HG03108 (cell line): Measurements from ENCODE around the gene SLC30A2.

Experiments
- ATAC-seq: cut with Tn5 transposase; IDR thresholded peaks from one replicate; pipeline ENCODE4 v1.9.1; 2021; ENCODE audit warnings: moderate library complexity; ENCODE audit not compliant: unreplicated experiment

SLC30A2 gene

DNA sequence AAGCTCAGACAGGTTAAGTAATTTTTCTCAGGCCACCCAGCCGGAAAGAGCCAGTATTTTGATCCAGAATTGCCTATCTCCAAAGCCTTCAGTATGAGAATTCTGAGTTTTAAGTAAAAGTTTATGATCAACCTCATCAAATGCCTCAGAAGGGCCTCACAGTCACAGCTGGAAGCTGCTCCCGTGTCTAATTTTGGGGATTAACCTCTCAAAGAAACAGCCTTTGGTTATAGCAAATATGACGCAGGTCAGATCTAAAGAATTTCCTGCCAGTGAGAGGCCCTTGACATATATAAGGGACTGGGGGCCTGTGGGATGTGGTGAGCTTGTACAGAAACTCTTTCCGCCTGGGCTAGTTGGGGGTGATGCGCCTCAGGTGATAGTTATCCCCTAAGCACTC lies 22.1 kb downstream of the SLC30A2 start:
- ATAC-seq, result no peak

DNA sequence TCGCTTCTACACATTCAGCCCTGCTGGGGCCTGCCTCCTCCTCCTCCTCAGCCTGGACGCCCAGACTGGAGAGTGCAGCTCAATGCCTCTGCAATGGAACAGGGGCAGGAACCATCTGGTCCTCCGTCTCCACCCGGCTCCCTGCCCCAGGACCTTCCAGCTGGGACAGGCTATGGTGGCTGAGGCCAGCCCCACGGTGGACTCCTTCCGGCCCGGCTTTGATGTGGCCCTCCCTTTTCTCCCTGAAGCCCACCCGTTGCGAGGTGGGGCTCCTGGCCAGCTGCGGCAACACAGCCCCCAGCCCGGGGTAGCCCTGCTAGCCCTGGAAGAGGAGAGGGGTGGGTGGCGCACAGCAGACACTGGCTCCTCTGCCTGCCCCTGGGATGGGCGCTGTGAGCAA lies 22.9 kb downstream of the SLC30A2 start:
- ATAC-seq, result no peak

DNA sequence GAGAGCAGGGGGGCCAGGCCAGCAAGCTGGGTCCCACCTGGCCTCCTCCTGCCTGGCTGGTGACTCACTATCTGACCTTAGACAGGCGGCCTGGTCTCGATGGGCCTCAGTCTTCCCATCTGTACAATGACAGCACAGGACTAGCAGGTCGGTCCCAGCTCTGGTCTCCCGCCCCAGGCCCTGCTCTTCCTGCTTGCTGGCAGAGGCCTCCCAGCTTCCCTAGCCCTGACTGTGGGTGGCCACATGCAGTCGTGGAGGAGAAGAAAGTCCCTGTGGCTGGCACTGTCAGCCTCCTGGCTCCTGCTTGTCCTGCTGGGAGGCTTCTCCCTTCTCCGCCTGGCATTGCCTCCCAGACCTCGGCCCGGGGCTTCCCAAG lies 23.5 kb downstream of the SLC30A2 start:
- ATAC-seq, result no peak

DNA sequence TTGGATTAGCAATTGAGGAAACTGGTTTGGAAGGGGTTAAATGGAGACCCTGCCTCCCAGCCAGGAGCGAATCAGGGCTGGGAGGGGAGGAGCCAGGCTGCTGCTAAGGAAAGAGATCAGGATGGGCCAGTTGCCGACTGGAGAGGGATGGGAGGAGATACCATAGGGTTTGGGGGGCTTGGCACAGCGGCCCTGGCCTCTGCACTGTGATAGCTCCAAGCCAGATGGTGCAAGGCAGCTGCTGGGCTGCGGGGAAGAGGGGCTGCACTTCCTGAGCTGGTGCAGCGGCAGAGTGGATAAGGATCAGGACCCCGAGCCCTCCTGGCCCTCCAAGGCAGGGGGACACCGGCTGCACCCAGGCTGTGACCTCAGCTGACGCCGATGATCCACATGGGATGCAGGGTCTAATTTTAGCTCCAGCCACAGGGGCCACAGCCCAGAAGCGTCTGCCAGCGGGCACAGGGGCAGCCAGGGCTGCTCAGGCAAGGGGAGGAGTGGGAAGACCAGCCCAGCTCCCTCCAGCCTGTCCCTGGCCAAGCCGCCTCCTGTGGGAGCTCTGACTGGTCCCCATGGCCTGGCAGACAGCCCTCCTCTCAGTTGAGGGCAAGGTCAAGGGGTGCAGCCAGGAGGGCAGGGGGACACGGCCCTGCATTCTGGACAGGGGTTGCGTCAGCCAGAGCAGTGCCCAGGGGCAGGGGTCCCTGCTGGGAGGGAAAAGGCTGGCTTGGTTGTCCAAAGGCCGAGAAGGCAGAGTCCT lies 24.1 kb downstream of the SLC30A2 start, which contains the start of gene EXTL1:
EXTL1 (plus strand) TSS at position 129 of the 757 bp plus-strand sequence. CDS start 872 bp downstream, outside the sequence.
- ATAC-seq, result no peak

DNA sequence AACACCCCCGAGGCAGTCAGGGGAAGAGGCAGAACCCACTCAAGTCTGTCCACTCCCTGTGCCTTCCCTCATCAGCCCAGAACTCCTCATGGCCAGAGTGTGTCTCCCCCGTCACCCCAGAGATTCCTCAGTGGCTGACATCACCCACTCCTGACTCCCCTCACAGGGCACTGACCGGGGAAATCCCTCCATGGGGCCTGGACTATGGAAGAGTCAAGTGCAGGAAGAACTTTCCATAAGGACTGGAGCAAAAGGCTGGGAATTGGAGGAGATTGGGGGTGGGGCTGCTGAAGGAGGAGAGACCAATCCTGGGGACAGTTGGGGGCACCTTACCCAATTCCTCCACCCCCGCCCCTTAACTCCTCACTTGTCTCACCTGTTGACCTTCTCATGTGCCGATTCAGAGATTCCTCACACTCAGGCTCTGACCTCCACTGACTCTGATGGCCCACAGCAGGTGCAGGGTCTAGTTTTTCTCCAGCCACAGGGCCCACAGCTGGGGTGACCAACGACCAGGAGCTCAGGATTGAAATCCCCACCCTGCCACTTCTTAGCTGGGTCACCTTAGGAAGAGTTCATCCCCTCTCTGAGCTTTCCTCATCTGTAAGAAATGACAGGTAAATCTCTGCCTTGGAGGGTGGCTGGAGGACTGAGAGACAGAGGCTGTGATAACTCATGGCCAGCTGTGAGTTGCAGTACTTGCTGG lies 24.8 kb downstream of the SLC30A2 start:
- ATAC-seq, result no peak

DNA sequence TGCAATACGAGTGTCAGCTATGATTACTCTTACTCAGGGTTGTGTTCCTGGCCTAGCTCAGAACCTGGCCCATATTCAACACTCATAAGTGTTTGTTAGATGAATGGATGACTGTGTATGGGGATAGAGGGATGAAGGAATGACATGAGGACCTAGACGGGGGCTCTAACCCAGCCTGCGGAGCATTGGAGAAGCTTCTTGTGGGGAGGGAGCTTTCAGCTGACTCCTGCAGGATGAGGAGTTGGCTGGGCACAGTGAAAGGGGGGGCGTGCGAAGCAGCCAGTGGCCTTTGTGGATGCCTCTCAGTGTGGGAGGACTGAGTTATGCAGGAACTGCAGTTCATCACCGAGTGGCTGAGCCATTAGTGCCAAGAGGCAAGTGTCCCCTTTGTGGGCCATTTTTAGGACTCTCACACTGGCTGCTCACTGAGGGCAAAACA lies 25.6 kb downstream of the SLC30A2 start:
- no peak for ATAC-seq

DNA sequence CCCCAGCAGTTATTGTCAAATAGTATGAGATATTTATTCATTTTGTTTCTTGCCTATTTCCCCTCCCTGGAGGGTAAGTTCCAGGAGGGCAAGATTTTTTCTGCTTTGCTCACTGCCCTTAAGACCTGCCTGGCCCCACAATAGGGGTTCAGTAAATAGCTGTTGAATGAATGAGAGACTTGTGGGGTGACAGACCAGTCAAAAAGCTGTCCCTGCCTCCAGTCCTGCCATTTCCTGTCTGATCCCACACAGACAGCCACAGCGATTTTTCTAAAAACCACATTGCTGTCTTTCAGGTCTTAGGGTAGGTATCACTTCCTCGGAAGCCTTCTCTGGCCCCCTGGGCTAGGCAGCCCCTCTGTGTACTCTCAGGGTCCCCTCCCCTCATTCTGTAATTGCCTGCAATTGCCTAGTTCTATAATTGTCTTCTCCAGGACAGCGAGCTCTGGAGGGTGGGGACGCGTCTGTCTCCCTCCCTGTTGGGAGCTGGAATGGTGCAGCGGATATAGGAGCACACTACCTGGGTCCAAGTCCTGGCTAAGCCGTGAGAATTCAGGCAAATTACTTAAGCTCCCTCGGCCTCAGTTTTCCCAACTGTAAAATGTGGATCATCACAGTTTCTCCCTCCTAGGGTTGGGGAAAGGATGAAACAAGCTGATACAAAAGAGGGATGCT lies 26.1 kb downstream of the SLC30A2 start:
- ATAC-seq, result no peak

DNA sequence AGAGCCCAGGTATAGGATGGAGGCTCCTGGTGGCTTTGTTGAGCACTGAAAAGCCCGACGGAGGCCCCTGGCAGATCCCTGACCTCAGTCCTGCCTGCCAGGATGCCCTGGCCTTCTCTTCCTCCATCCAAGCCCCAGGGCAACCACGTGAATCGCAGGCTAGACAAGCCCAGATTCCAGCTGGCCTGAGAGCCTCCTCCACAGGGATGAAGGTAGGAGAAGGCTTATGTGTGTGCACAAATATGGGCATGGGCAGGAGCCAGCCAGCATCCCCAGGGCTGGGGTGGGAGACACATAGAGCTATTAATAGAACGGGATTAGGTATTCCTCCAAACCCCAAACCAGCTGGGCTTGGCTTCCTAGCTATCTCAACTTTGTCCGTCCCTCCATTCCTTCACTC lies 28.3 kb downstream of the SLC30A2 start:
- no peak for ATAC-seq

DNA sequence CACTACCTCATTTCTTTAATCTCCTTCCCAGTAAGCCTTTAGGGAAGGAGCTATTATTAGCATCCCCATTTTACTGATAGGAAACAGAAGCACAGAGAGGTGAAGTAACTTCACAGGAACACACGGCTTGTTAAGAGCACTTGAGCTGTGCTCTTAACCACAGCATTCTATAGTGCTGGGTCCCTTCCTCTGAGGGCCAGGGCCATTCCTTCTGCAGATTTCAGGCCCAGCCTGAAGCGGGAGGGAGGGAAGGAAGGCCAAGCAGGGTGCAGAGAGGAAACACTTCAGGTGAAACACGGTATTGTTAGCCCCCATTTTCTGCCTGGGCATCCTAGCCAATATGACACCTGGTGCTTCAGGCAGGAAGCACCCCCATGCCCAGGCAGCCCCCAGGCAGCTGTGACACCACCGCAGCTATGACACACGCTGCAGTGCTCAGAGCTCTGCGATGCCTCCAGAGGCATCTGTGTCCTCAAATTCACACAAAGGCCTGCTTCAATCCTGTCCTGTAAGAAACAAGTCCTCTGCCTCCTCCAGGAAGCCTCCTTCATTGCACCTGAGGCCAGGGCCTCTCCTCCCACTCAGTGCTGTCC lies 28.9 kb downstream of the SLC30A2 start:
- ATAC-seq, result no peak

DNA sequence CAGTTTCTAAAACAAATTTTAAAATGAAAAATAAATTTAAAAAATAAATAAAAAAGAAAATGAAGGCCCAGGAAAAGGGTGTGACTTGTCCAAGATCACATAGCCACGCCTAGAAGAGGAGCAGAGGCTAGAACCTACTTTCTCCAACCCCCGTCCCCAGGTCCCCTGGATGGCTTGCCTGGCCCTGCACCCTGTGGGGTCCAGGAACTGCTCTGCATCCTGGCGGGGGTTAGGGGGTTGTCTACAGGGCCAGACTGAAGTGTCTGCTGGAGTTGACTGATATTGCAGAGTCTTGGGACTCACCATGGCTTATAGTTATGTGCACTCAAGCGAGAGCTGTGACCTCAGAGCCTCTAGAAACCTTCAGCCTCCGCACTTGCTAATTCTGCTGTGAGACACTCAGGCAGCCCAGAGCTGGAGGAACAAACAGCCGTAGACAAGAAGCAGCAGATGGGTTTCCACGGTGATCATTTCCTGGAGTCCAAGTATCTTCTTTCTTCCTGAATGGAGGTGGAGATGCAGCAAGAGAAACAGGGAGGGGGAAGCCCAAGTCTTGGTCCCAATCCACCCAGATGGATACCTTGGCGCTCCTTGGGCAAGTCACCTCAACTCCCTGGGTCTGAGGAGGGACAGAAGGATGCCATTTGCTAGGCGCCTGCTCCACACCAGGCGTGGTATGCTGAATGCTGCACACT lies 29.5 kb downstream of the SLC30A2 start:
- no peak for ATAC-seq

DNA sequence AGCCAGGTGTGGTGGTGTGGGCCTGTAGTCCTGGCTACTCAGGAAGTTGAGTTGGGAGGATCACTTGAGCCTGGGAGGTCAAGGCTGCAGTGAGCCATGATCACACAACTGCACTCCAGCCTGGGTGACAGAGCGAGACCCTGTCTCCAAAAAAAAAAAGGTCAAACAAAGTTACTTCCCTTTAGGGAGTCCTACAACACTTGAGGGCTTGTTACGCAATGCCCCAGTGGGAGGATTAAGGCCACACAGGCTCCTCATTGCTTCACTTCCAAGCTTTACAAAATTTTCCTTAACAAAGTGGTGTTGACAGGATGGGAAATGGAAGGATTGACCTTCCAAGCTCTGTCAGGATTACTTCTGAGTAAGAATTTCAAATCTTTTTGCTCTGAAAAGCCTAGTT lies 30.6 kb downstream of the SLC30A2 start:
- no peak for ATAC-seq

DNA sequence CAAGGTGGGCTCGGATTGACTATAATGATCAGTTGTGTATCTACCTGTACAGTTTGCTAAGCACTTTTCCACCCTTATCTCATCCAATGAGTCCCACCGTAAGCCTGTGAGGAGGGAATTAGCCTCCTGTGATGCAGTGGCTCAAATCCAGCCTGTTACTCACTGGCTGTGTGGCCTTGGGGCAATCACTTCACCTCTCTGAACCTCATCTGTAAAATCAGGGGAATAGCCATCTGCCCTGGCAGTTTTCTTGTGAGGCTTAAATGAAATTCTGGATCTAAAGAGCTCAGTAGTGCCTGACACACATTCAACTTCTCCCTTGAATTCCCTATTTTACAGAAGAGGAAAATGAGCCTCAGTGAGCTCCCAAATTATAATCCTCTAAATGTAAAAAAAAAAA lies 31.7 kb downstream of the SLC30A2 start:
- ATAC-seq, result no peak

DNA sequence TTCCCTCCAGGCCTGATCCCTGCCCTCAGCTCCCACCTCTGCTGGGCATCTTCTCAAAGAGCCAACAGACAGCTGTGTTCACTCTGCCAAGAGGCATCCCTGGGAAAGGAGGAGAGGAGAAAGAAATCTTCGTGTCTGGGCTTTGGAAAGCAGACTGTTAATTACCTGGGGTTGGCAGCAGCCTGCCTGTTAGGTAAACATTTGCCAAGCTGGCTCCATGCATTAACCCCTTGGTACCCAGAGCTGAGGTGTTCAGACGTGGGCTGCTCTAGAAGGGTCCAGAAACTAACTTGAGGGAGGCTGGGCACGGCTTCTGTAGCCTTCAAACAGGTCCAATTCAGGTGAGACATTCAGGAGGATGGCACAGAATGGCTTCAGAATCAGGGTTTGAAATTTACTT lies 33.1 kb downstream of the SLC30A2 start:
- no peak for ATAC-seq

DNA sequence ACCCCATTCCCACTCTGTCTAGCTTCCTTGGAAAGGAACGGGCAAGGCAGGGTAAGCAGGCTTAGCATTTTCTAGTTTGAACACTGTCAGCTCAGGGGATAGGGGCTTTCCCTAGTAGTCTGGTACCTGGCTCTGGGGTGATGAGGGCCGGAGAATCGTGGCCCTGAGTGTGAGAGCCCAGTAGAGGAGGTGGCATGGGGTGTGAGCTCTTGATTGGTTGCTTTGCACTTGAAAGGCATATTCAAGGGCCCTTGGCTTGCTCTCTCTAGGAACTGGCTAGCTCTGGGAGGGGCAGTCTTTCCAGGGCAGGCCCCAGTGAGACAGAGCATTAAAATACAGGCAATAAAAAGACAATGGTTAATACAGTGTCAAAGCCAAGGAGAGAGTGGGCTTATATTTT lies 35.1 kb downstream of the SLC30A2 start:
- no peak for ATAC-seq

DNA sequence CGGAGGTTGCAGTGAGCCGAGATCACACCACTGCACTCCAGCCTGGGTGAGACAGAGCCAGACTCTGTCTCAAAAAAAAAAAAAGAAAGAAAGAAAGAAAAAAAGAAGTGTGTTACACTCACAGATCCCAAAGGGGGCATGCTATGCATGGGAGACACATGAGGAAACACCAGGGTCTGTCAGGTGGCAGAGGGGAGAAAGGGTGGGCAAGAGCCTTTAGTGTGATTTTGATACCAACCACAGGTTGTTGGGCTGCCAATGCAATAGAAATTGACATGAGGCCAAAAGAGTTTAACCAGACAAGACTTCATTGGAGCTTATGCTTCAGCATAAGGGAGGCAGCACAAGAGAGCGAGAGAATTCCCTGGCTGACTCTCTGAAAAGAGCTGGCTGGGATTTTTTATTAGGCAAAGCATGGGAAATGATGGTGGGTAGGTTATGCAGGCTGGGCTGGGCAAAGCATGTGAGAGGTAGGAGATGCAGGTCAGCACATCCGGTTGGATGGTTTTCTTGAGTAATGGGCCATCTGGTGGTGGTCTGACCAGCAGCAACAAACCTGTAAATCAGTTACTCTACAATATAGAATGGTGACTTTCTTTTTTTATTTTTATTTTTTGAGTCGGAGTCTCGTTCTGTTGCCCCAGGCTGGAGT lies 36.0 kb downstream of the SLC30A2 start:
- ATAC-seq, result no peak

DNA sequence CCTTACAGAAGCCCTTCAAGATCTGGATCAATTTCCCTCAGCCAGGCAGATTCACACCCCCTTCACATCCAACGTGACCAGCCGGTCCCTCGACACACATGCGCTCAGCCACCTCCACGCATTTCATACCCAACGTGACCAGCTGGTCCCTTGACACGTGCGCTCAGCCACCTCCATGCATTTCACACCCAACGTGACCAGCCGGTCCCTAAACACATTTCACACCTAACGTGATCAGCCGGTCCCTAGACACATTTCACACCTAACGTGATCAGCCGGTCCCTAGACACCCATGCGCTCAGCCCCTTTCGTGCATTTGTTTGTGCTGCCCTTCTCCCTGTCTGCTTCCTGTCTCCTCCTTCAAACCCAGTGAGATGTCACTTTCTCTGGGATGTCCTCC lies 39.2 kb downstream of the SLC30A2 start:
- ATAC-seq, result no peak

DNA sequence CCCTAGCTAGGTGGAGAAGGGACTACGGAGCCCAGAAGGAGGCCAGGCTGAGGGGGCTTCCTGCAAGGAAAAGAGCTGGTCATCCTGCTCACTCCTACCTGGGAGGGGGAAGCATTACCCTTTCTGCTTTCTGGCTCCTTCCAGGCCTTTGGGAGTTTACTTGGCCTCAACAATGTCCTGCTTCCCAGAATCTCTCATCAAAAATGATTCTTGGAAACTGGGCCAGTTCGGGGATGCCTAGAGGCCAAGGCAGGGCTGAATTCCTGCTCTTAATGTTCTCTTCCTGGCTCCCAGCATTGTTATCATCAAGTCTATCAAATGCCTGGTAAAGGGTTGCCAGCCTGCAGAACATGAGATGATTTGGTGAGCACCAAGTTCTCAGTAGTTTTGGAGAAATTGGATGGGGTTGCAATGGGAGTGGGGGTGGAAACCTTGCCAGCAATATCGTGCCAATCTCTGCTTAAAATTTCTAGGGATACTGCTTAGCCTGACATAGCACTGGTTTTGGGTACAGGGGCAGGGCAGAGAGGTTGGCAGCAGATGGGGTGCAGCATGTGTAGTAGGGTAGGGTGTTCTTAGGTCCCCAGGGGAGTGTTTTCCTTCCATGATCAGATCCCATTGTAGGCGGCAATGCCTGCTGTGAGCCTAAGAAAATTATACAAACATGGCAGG lies 40.3 kb downstream of the SLC30A2 start:
- ATAC-seq, result no peak

DNA sequence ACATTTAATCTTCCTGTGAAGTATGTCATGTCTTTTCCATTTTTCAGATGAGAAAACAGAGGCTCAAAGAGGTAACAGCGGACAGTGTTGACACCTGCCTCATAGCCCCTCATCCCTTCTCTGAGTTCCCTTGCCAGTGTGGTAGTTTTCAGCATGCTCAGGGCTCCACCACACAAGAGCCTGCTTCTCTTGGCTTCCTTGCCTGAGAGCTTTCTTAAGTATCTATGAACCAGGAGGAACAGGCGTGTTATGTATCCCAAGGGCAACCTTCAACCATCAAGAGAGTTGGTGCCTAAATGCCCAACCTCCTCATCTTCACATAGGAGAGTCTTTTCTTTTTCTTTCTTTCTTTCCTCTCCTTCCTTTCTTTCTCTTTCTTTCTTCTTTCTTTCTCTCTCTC lies 42.2 kb downstream of the SLC30A2 start:
- ATAC-seq, result no peak

DNA sequence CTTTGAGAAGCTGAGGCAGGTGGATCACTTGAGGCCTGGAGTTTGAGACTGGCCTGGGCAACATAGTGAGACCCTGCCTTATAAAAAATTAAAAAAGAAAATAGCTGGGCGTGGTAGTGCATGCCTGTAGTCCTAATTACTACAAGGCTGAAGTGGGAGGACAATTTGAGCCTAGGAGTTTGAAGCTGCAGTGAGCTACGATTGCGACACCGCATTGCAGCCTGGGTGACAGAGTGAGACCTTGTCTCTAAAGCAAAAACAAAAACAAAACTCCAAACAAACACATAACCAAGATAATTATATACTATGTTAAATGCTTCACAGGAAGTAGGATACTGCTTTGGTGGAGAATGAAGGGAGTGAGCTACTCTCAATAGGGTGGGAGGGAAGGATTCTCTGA lies 42.7 kb downstream of the SLC30A2 start:
- ATAC-seq, result no peak
